Limb (tissue), 2 donors: ENCODE results near the gene FAM110A.
"Not testable (repeated sequence)": the region's sequence is repeated elsewhere in the genome, so short reads cannot be mapped to it uniquely, and the experiment has no call there.

Experiments used
- DNase-seq, 2 donors: peaks; one replicate each; pipeline ENCODE4 v3.0.0-alpha.2; 2016; ENCODE audit errors: extremely low spot score in 2 of 2

FAM110A gene

DNA sequence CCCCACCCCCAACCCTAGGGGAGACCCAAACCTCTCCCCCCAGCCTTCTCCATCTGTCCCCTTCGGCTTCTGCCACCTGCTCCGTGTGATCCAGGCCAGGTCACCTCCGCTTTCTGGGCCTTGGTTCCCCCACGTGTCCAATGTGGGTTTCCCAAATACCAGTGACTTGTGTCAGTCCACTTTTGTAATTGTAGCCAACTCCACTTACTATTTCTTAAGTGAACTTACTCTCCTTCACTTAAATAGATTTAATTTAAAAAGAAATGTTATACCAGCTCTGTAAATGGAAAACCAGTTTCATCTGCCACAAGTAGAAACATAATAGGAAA is 10.0 kb upstream of the FAM110A start:
- no peak for DNase-seq

DNA sequence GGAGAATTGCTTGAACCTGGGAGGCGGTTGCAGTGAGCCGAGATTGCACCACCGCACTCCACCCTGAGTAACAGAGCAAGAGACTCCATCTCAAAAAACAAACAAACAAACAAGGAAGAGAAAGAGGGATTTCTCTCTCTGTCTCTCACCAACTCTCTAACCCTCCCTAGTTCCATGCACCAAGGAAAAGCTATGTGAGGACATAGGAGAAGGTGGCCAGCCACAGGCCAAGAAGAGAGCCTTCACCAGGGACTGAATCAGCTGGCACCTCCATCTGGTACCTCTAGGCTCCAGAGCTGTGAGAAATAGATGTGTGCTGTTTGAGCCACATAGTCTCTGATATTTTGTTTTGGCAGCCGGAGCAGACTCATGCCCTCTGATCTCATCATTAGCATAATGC is 9.0 kb upstream of the FAM110A start:
- no peak for DNase-seq

DNA sequence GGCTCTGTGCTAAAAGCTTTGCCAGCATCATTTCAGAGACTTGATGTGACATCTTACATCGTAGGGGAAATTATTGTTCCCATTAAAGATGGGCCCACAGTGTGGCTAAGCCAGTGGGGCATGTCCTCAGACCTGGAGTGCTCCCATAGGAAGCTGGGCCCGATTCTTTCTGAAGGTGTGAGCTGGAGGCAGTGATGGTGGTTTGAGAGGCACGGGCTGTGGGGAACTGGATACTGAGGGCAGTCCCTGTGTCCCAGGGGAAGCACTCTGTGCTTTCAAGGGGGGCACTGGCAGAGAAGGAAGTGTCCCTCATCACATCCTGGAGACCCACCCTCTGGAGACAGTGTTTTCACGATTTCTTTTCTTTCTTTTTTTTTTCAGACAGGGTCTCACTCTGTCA is 8.6 kb upstream of the FAM110A start:
- no peak for DNase-seq

DNA sequence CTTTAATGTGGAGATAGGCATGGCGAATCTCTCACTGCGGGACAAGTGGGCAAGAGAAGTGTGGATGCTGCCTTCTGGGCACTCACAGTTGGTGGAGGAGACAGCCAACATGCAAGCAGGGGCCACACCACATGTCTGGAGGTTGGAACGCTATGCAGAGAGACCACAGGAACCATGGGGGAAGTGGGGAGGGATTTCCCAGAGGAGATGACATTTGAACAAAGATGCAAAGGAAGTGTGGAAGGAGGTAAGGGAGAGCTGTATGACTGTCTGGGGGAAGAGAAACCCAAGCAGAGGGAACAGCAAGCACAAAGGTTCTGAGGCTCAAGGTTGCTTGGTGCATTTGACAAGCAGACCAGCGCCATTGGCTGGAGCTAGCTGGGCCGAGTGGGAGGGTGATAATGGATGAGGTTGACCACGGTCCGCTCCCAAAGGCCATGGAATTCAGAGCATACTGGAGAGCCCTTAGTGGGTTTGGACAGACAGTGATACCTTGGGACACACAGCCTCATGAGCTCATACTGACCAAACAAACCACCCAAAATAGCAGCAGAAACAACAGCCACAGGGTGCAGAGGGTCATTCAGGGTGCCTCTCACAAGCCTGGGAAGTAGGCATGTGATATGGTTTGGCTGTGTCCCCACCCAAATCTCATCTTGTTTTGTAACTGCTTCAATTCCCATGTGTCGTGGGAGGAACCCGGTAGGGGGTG is 7.6 kb upstream of the FAM110A start:
- DNase-seq, result no peak

DNA sequence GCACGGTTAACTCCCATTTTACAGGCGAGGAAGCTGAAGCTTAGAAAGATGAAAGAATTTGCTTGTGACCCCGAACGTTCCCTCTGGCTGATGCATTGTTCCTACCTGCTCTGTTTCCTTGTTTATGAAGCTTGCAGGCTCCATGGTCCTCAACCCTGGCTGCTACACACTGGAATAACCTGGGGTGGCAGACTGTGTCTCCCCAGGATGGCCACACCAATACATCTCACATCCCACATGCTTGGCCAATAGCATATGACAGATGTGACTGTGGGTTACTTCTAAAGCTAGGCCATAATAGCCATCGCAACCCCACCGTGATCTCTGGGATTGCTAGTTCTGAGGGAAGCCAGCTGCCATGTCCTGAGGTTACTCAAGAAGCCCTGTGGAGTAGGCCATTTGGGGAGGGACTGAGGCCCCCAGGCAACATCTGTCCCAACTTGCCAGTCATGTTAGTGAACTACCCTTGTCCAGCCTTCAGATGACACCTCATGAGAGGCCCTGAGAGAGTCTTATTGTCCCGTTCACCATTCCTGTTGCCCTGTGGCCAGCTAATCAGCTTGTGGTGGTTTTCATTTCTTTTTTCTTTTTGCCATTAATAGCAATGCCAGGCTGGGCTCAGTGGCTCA is 6.7 kb upstream of the FAM110A start:
- no peak for DNase-seq

- DNase-seq, result not testable (repeated sequence)
Measured at GRCh38 chr20:827981-828380, 5.5 kb upstream of the FAM110A start.

- DNase-seq, result no peak
Measured at GRCh38 chr20:828987-829386, 4.5 kb upstream of the FAM110A start.

DNA sequence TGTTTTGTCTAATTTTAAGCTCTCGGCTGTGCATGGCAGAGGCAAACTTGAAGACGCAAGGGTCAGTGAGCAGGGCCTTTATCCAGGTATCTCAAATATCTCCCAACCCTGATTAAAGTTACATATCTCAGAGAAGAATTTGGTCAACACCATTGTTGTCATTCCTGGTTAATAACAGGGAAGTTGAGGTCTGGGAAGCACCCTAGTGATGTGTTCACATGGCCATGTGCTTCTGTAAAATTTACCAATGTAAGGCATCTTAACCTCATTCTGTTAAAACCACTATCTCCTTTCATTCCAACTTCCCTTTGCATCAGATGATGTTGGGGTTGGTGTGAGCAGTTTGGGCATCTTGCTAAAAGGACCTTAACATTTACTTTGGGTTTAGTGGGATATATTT is 4.0 kb upstream of the FAM110A start:
- no peak for DNase-seq

GRCh38 chr20:830011-830521 is 3.4 kb upstream of the FAM110A start:
- DNase-seq, result no peak

DNA sequence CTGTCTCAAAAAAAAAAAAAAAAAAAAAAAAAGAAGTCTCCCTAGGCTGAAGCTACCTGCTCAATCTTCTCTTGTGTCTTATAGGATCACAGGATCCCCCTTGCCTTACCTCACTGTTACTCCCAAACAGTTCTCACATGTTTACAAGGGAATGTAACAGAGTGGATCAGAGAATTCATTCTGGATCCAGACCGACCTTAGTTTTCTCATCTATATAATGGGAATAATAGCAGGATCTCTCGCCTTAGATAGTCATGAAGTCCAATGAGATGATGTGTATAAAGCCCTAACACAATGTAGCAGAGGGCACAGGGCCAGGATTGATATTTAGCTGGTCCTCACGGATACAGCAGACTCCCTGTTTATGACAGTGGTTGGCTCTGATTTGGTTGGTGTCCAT is 2.3 kb upstream of the FAM110A start:
- no peak for DNase-seq

- no peak for DNase-seq
Measured at GRCh38 chr20:831956-832355, 1.6 kb upstream of the FAM110A start.

DNA sequence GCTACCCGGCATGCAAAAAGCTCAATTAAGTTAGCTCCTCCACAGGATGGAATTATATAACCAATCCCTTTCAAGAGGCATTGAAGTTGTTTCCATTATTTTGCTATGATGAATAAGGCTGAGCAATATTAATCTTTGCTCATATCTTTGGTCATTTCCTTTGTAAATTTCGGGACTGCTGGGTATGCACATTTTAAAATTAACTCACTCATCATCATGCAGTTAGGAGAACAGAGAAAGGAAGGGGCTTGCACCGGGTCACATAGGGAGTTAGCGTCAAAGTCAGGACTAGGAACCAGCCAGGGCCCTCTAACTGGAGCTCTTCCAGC is 430 bp upstream of the FAM110A start:
- DNase-seq, result no peak

- DNase-seq, result no peak
Measured at GRCh38 chr20:834151-834746, 734 bp downstream of the FAM110A start.

DNA sequence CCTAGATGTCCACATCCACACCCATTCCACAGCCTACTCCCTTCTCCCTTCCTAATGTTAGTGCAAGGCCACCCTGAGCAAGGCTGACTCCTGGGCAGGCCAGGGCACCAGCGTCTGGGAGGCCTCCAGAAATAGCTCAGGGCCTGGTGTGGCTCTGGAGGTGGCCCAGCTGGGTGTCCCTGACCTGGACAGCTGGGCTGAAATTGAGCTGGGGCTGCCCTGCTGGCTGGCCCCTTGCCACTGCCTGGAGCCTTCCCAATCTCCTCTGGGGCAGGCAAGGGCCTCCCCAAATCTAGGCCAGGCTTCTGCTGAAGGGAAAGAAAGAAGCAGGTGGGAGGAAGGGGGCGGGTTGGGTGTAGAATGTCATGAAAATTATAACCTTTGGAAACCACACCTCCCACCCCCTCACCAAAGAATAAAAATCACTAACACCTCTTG is 2.1 kb downstream of the FAM110A start:
- peak in 1 of 2 donors; percentile 57 for DNase-seq

DNA sequence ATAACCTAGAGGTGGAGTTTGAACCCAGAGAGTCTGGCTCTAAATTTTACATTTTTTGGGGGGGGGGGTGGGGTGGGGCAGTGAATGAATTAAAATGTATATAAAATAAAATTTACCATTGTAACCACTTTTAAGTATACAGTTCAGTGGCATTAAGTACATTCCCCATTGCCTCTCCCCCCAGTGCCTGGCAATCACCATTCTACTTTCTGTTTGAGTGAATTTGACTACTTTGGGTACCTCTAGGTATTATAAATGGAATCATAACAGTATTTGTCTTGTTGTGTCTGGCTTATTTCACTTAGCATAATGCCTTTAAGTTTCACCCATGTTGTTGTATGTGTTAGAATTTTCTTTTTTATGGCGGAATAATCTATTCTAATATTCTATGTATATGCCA is 2.7 kb downstream of the FAM110A start:
- DNase-seq, result no peak

DNA sequence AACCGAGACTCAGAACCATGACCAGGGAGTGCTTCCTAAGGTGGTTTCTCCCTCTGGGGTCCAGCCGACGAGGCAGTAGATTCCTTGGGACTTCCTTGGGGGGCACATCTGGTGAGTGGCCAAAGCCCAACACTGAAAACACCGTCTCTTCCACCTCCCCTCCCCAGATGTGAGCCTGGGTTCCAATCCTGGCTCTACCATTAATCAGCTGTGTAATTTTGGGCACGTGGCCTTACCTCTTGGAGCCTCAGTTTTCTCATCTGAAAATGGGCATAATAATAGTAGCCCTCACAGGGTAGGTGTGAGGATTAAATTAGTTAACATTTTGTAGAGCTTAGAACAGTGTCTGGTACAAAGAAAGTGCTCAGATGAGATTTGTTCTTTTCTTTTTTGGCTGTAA is 5.5 kb downstream of the FAM110A start:
- DNase-seq, result no peak

GRCh38 chr20:839626-840025 is 6.1 kb downstream of the FAM110A start:
- no peak for DNase-seq

DNA sequence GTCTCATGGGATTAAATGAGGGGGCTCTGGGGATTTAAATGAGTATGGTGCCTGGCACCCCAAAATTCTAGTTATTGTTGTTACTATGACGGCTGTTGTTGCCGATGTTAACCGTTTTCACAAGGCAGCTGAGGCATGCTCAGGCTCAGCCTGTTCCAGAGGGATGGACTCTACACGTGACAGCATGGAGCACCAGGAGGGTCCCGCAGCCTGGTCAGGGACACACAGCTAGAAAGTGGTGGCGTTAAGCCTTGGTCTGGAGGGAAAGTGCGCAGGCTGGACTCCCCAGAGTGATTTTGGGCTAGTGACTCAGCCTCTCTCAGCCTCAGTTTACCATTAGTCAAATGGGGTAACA is 7.0 kb downstream of the FAM110A start:
- DNase-seq, result no peak

- no peak for DNase-seq
Measured at GRCh38 chr20:840858-841567, 7.5 kb downstream of the FAM110A start.

GRCh38 chr20:841568-842546 is 8.3 kb downstream of the FAM110A start:
- DNase-seq, result no peak

DNA sequence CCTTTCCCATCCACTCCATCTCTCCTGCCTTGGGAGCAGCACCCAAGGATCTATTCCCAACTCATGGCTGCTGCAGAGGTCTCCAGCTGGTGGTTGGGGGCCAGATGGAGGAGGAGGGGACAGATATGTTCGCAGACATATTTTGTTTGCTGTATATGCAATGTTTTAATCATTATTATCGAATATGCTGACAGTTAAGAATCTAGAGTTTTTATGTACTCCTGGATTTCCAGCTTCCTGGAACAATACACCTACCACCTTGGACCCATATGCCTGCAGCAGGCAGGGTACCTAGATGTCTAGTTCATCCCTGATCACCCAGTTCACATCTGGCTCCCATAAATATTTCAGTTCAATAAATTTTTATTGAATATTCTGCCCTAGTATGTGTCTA is 9.0 kb downstream of the FAM110A start:
- no peak for DNase-seq
